Measurements from ENCODE around the gene MICAL3.

- TF ChIP-seq POLR2A (IDR thresholded peaks at IDR 0.05) (no peak), CTCF (IDR thresholded peaks at IDR 0.05) (no peak)
Observed at GRCh38 chr22:17774926-17775685, 249.3 kb downstream of the MICAL3 start.
